Pulmonary artery endothelial cell (primary cell): ENCODE results near the gene FBXL3. TPM values are rescaled to one million over a fixed set of nuclear protein-coding genes. Genes with fewer than 3 reads are reported as not detected.

Experiments
- total RNA-seq: library from RNA; depleted of rRNA; stranded (reverse); fragments of >200 nt; gene quantifications from 2 replicates; pipeline ENCODE4 v1.2.3, GENCODE V29; 2014

The FBXL3 gene
- total RNA-seq, 1 donor from 2014 or later = 54.2 TPM

Other genes with a start within 250 kb of the FBXL3 start
- gene KCTD12, start 140.8 kb downstream of the FBXL3 start, total RNA-seq = 94.3 and 97.6 TPM in 2 replicates
- not detected in 2 replicates for gene ACOD1, start 78.6 kb downstream of the FBXL3 start, total RNA-seq
- 24.5 and 27.1 TPM in 2 replicates for gene CLN5, start 35.1 kb downstream of the FBXL3 start, total RNA-seq